Common myeloid progenitor, CD34-positive (primary cell): Measurements from ENCODE around the gene TMEM25.
A peak's percentile ranks its signal among the peaks of the same experiment; 100 is the strongest.
"Not testable (repeated sequence)": the region's sequence is repeated elsewhere in the genome, so short reads cannot be mapped to it uniquely, and the experiment has no call there.

Experiments used
- CTCF ChIA-PET: fragments of 350-600 bp; sonication (Branson Sonifier 250); formaldehyde crosslinking; loops from one replicate; lab custom pipeline; 2021; ENCODE audit warnings: antibody characterized with exemption; lab: Charles Lee
- POLR2A ChIA-PET: fragments of 350-600 bp; sonication (Branson Sonifier 250); formaldehyde crosslinking; loops from one replicate; lab custom pipeline; 2021; ENCODE audit warnings: antibody characterized with exemption; lab: Charles Lee
- DNase-seq, 3 donors: peaks; one replicate each; pipeline versions ENCODE4 v3.0.0 to v3.0.0-alpha.2; 2013
- H3K27ac ChIP-seq, 2 experiments: 1 replicate in 1 of 2; 2 replicates in 1 of 2; pipeline ENCODE4 v1.7.0; 2013; ENCODE audit warnings: inconsistent platforms in 2 of 2, low read length in 2 of 2, mild to moderate bottlenecking in 2 of 2, low read depth in 1 of 2, moderate library complexity in 1 of 2; ENCODE audit not compliant: severe bottlenecking in 2 of 2, insufficient read depth in 1 of 2, poor library complexity in 1 of 2
- H3K27me3 ChIP-seq, 5 experiments: replicated peaks in 2 of 5; 1 replicate in 3 of 5; 2 replicates in 2 of 5; pipeline versions ENCODE4 v1.6.1 to v1.7.0; 2013; ENCODE audit warnings: low read length in 4 of 5, mild to moderate bottlenecking in 2 of 5, moderate library complexity in 2 of 5, inconsistent platforms in 1 of 5; ENCODE audit not compliant: insufficient read depth in 5 of 5, control insufficient read depth in 4 of 5
- H3K36me3 ChIP-seq, 4 experiments: 1 replicate in 2 of 4; 2 replicates in 2 of 4; pipeline versions ENCODE4 v1.6.1 to v1.7.0; 2013; ENCODE audit warnings: low read length in 3 of 4, control low read depth in 1 of 4, mild to moderate bottlenecking in 1 of 4; ENCODE audit not compliant: control insufficient read depth in 4 of 4, insufficient read depth in 4 of 4
- H3K4me1 ChIP-seq, 4 experiments: 1 replicate in 3 of 4; 2 replicates in 1 of 4; pipeline versions ENCODE4 v1.6.1 to v1.7.1; 2013; ENCODE audit warnings: low read length in 3 of 4, mild to moderate bottlenecking in 3 of 4, control low read depth in 1 of 4, inconsistent platforms in 1 of 4, moderate library complexity in 1 of 4; ENCODE audit not compliant: control insufficient read depth in 4 of 4, insufficient read depth in 4 of 4; ENCODE audit errors: control extremely low read depth in 1 of 4
- H3K4me3 ChIP-seq, 7 experiments: 1 replicate in 4 of 7; 2 replicates in 3 of 7; pipeline versions ENCODE4 v1.5.1 to v1.7.0; 2013; ENCODE audit warnings: mild to moderate bottlenecking in 7 of 7, low read length in 6 of 7, moderate library complexity in 6 of 7, inconsistent platforms in 2 of 7, low read depth in 2 of 7, control low read depth in 1 of 7; ENCODE audit not compliant: insufficient read depth in 4 of 7, control insufficient read depth in 1 of 7; ENCODE audit errors: extremely low read depth in 1 of 7
- H3K9me3 ChIP-seq, 5 experiments: 1 replicate in 4 of 5; 2 replicates in 1 of 5; pipeline versions ENCODE4 v1.6.1 to v1.7.1; 2013; ENCODE audit warnings: low read length in 4 of 5, mild to moderate bottlenecking in 2 of 5, inconsistent platforms in 1 of 5, low read depth in 1 of 5, moderate library complexity in 1 of 5; ENCODE audit not compliant: control insufficient read depth in 4 of 5, insufficient read depth in 2 of 5; ENCODE audit errors: control extremely low read depth in 1 of 5
- WGBS: methylation state at CpG from one replicate; pipeline ENCODE4 v1.1.5; 2013; ENCODE audit not compliant: insufficient coverage; 5-methylcytosine and 5-hydroxymethylcytosine counted together

The TMEM25 gene

DNA sequence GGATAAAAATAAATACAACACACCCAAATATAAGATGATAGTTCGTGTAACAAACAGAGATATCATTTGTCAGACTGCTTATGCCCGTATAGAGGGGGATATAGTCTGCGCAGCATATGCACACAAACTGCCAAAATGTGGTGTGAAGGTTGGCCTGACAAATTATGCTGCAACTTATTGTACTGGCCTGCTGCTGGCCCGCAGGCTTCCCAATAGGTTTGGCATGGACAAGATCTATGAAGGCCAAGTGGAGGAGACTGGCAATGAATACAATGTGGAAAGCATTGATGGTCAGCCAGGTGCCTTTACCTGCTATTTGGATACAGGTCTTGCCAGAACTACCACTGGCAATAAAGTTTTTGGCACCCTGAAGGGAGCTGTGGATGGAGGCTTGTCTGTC is 29.8 kb downstream of the TMEM25 start:
- H3K36me3 ChIP-seq: peaks cover 3 to 27% (median 8%) of the 10 kb centered on the region in 4 experiments
- no peak overlapping the region for H3K4me3 ChIP-seq
- no peak for DNase-seq
- peaks cover 3 to 7% (median 6%) of the 10 kb centered on the region in 4 experiments for H3K4me1 ChIP-seq
- no peaks in the 10 kb centered on the region for H3K27me3 ChIP-seq
- H3K9me3 ChIP-seq: no peaks in the 10 kb centered on the region
- 97% methylated on average over 3 of the region's 4 CpGs for WGBS
- ChIA-PET CTCF (interaction anchor here (0.6 kb wide), 1 partner anchor 213 kb away, joined by 3 read pairs; no protein-coding TSS in a partner anchor), POLR2A (no interaction called here)
- no peak overlapping the region for H3K27ac ChIP-seq

DNA sequence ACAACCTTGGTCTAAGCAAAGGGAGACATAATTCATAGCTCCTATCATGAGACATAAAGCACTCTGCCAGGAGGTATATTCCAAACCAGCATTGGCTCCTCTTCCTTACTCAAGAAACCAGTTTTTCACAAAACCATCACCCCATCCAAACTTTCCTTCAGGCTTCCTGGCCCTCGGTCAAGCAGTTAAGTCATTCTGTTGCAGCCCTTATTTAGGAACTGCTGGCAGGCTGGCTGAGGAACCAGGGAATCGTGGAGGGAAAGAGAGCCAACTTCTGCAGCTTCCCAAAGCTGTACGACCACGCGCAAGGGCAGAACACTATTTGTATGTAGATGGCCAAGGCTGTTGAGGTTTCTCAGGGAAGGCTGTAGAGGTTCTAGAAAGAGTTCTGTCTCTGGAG is 34.1 kb downstream of the TMEM25 start:
- H3K4me1 ChIP-seq: peaks cover 3 to 9% (median 6%) of the 10 kb centered on the region in 4 experiments
- peak overlapping the region; percentile 22 to 59 for H3K27ac ChIP-seq
- peak in 2 of 3 donors; percentile 2 to 3 for DNase-seq
- ChIA-PET POLR2A (no interaction called here), CTCF (no interaction called here)
- no peaks in the 10 kb centered on the region for H3K9me3 ChIP-seq
- WGBS: 67% methylated on average over 2 of the region's 5 CpGs
- peak overlapping the region in 4 of 7 experiments; percentile 11 to 79 (median 34) for H3K4me3 ChIP-seq
- no peaks in the 10 kb centered on the region for H3K27me3 ChIP-seq
- peaks cover 0 to 3% (median under 1%) of the 10 kb centered on the region in 4 experiments for H3K36me3 ChIP-seq

- no CpG with 5 or more reads among the region's 2 CpGs for WGBS
- H3K27me3 ChIP-seq: no peaks in the 10 kb centered on the region
- ChIA-PET CTCF (interaction anchor here (1.1 to 1.7 kb wide), 3 partner anchors 40 to 84 kb away, joined by 3 to 4 read pairs (median 3); no protein-coding TSS in a partner anchor), POLR2A (no interaction called here)
- no peak overlapping the region for H3K27ac ChIP-seq
- H3K4me1 ChIP-seq: peaks cover 10 to 28% (median 19%) of the 10 kb centered on the region in 4 experiments
- no peaks in the 10 kb centered on the region for H3K36me3 ChIP-seq
- no peaks in the 10 kb centered on the region for H3K9me3 ChIP-seq
- H3K4me3 ChIP-seq: no peak overlapping the region
- DNase-seq: no peak
Measured at GRCh38 chr11:118569670-118570069, 38.7 kb downstream of the TMEM25 start.

DNA sequence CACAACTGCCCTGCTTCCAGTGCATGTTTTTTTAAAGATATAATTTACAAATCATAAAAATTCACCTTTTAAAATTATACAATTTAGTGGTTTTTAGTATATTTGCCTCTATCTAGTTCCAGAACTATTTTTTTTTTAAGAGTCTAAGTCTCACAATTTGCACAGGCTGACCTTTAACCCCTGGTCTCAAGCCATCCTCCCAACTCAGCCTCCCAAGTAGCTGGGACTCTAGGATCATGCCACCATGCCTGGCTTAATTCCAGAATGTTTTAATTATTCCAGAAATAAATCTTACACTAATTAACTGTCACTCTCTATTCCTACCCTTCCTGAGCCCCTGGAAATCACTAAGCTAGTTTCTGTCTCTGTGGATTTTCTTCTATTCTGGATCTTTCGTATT is 39.8 kb downstream of the TMEM25 start:
- no peaks in the 10 kb centered on the region for H3K9me3 ChIP-seq
- no CpG with 5 or more reads among the region's 1 CpG for WGBS
- H3K36me3 ChIP-seq: no peaks in the 10 kb centered on the region
- H3K27ac ChIP-seq: no peak overlapping the region
- POLR2A ChIA-PET: no interaction called here
- no peak overlapping the region for H3K4me3 ChIP-seq
- H3K4me1 ChIP-seq: peaks cover 5 to 25% (median 16%) of the 10 kb centered on the region in 4 experiments
- H3K27me3 ChIP-seq: no peaks in the 10 kb centered on the region
- no peak for DNase-seq
- CTCF ChIA-PET: interaction anchor here (1.1 kb wide), 1 partner anchor 85 kb away, joined by 3 read pairs; no protein-coding TSS in a partner anchor

DNA sequence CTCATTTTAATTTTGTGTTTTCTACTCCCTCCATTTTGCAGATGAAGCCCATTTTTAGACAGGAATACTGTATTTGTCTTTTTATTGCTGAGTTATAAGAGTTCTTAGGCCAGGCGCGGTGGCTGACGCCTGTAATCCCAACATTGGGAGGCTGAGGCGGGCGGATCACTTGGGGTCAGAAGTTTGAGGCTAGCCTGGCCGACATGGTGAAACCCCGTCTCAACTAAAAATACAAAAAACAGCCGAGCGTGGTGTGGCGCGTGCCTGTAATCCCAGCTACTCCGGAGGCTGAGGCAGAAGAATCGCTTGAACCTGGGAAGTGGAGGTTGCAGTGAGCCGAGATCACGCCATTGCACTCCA is 40.7 kb downstream of the TMEM25 start:
- POLR2A ChIA-PET: interaction anchor here (0.5 to 1.2 kb wide), 2 partner anchors 31 to 354 kb away, joined by 3 to 4 read pairs; partner anchors contain the start of gene BCL9L

GRCh38 chr11:118572061-118572980 is 41.3 kb downstream of the TMEM25 start, which contains the start of gene ARCN1:
Gene ARCN1, plus strand, starts transcription at chr11:118572409. Its CDS starts 139 bp downstream, at chr11:118572548.
- POLR2A ChIA-PET: interaction anchor here (0.5 to 1.2 kb wide), 3 partner anchors 31 to 353 kb away, joined by 3 to 4 read pairs (median 3); partner anchors contain the start of gene BCL9L
- H3K4me3 ChIP-seq: peak within 1 kb of the TSS; percentile 82 to 98 (median 92)
- H3K27ac ChIP-seq: peak within 1 kb of the TSS; percentile 85 to 96
- under 1% methylated on average over 34 of the region's 55 CpGs for WGBS
- peaks cover 0 to 2% (median under 1%) of the 10 kb centered on the region in 4 experiments for H3K36me3 ChIP-seq
- H3K4me1 ChIP-seq: peaks cover 5 to 25% (median 16%) of the 10 kb centered on the region in 4 experiments
- peak; percentile 87 to 90 (median 87) for DNase-seq
- no peaks in the 10 kb centered on the region for H3K27me3 ChIP-seq
- H3K9me3 ChIP-seq: no peaks in the 10 kb centered on the region
- CTCF ChIA-PET: interaction anchor here (1.1 to 1.2 kb wide), 2 partner anchors 17 to 43 kb away, joined by 3 read pairs; no protein-coding TSS in a partner anchor

More for the DNA sequence above, 40.7 kb downstream of the TMEM25 start:
- peak overlapping the region; percentile 46 to 96 for H3K27ac ChIP-seq
- not testable (repeated sequence) for H3K36me3 ChIP-seq, H3K27me3 ChIP-seq, H3K9me3 ChIP-seq
- peaks cover 5 to 25% (median 16%) of the 10 kb centered on the region in 4 experiments for H3K4me1 ChIP-seq
- CTCF ChIA-PET: interaction anchor here (1.2 kb wide), 1 partner anchor 42 kb away, joined by 3 read pairs; no protein-coding TSS in a partner anchor
- peak overlapping the region; percentile 23 to 97 (median 85) for H3K4me3 ChIP-seq
- WGBS: 0% methylated on average over 4 of the region's 15 CpGs
- peak in 2 of 3 donors; percentile 15 to 23 for DNase-seq
